Measurements from ENCODE around the gene BCKDHB.

The BCKDHB gene

DNA sequence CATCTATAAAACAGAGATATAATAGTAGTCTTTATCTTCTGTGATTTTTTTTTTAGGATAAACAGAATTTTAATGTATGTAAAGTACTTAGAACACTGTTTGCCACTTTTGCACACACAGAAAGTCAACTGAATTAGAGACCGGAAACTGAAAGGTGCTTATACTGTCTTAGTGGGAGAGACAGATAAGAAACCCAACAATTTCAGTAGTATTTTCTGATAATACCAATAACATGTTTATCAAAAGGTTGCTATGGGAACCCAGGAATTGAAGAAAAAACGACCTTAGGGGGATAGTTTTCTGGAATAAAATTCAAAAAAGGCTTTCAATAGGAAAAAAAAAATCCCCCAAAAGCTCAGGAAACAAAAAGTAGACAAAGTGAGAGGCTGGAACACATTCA is 138.6 kb downstream of the BCKDHB start:
- Histone ChIP-seq H3K9me3 (ENCODE audit: control insufficient read depth, insufficient read depth, low read length) (no peaks in the 10 kb centered on the region), H3K4me2 (ENCODE audit: low read length) (no peak overlapping the region), H3K36me3 (ENCODE audit: control insufficient read depth, low read length) (no peaks in the 10 kb centered on the region), H3K4me1 (ENCODE audit: control insufficient read depth, low read length) (no peaks in the 10 kb centered on the region), H3F3A (ENCODE audit: control insufficient read depth, insufficient read depth) (no peaks in the 10 kb centered on the region), H4K20me1 (ENCODE audit: control insufficient read depth, insufficient read depth, low read depth, low read length) (no peaks in the 10 kb centered on the region), H3K79me2 (ENCODE audit: control insufficient read depth, low read length) (no peaks in the 10 kb centered on the region), H3K9me2 (replicated peaks; ENCODE audit: control insufficient read depth, low read length) (no peaks in the 10 kb centered on the region), H3K27me3 (ENCODE audit: control insufficient read depth, low read length) (no peaks in the 10 kb centered on the region), H3K27ac (ENCODE audit: low read depth, low read length) (no peak overlapping the region), H3K4me3 (ENCODE audit: low read length) (no peak overlapping the region)
- TF ChIP-seq, protein P1, sequence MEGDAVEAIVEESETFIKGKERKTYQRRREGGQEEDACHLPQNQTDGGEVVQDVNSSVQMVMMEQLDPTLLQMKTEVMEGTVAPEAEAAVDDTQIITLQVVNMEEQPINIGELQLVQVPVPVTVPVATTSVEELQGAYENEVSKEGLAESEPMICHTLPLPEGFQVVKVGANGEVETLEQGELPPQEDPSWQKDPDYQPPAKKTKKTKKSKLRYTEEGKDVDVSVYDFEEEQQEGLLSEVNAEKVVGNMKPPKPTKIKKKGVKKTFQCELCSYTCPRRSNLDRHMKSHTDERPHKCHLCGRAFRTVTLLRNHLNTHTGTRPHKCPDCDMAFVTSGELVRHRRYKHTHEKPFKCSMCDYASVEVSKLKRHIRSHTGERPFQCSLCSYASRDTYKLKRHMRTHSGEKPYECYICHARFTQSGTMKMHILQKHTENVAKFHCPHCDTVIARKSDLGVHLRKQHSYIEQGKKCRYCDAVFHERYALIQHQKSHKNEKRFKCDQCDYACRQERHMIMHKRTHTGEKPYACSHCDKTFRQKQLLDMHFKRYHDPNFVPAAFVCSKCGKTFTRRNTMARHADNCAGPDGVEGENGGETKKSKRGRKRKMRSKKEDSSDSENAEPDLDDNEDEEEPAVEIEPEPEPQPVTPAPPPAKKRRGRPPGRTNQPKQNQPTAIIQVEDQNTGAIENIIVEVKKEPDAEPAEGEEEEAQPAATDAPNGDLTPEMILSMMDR (IDR thresholded peaks at IDR 0.05; ENCODE audit: low read depth, low read length, poor library complexity, severe bottlenecking), result no peak
- TF ChIP-seq EZH2phosphoT487 (IDR thresholded peaks at IDR 0.05; ENCODE audit: borderline replicate concordance, low read length), result no peak

DNA sequence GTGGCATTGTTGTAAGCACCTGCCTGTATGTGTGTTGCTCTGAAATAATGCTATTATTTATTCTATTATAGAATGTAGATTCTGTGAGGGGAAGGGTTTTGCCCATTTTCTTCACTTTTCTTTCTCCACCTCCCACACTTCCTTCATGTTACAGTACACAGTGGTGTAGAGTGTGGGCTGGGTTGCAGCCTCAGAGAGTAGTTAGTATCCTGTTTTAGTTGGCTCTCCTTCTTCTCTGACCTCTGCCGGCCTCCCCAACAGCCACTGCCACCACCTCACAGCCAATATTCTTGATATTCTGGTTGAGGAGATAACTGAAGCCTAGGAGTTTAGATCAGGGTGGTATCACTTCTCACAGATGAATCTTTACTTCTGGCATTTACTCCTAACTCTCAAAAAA is 143.4 kb downstream of the BCKDHB start:
- H3K4me1 ChIP-seq (ENCODE audit: control insufficient read depth, low read length), result no peaks in the 10 kb centered on the region
- TF ChIP-seq, protein P1 (IDR thresholded peaks at IDR 0.05; ENCODE audit: low read depth, low read length, poor library complexity, severe bottlenecking), result no peak
- TF ChIP-seq EZH2phosphoT487 (IDR thresholded peaks at IDR 0.05; ENCODE audit: borderline replicate concordance, low read length), result no peak
- H3K4me2 ChIP-seq (ENCODE audit: low read length), result no peak overlapping the region
- no peak overlapping the region for H3K4me3 ChIP-seq (ENCODE audit: low read length)
- no peaks in the 10 kb centered on the region for H3K27me3 ChIP-seq (ENCODE audit: control insufficient read depth, low read length)
- no peaks in the 10 kb centered on the region for H3K9me3 ChIP-seq (ENCODE audit: control insufficient read depth, insufficient read depth, low read length)
- no peaks in the 10 kb centered on the region for H3F3A ChIP-seq (ENCODE audit: control insufficient read depth, insufficient read depth)
- no peaks in the 10 kb centered on the region for H3K9me2 ChIP-seq (replicated peaks; ENCODE audit: control insufficient read depth, low read length)
- no peaks in the 10 kb centered on the region for H4K20me1 ChIP-seq (ENCODE audit: control insufficient read depth, insufficient read depth, low read depth, low read length)
- no peak overlapping the region for H3K27ac ChIP-seq (ENCODE audit: low read depth, low read length)
- H3K36me3 ChIP-seq (ENCODE audit: control insufficient read depth, low read length), result no peaks in the 10 kb centered on the region
- H3K79me2 ChIP-seq (ENCODE audit: control insufficient read depth, low read length), result no peaks in the 10 kb centered on the region

DNA sequence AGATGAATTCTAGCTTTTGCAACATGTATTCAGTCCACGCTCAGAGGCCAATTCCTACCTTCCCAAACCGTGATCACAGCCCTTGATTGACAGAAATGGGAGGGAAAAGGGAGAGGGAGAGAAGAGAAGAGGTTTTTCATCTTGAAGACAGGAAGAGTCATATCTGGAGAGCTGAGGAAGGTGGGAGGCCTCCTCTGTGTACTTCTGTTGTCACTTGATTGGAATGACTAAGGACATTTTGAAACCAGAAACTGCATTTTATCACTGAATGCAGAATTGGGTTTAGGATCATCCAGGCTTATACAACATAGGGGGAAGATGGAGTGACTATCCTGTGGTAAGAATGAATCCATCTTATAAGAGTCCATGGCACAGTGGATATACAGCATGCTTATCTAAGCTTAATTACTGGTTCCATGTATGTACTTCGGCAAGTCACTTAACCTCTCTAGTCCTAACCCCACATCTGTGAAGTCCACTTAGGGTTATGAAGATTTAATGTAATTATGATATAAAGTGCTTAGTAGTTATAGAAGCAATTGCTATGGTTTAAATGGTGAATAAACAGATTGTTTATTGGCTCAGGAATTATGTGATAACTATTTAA is 144.0 kb downstream of the BCKDHB start:
- no peaks in the 10 kb centered on the region for H3K79me2 ChIP-seq (ENCODE audit: control insufficient read depth, low read length)
- TF ChIP-seq EZH2phosphoT487 (IDR thresholded peaks at IDR 0.05; ENCODE audit: borderline replicate concordance, low read length), result no peak
- TF ChIP-seq, protein P1 (IDR thresholded peaks at IDR 0.05; ENCODE audit: low read depth, low read length, poor library complexity, severe bottlenecking), result no peak
- no peak overlapping the region for H3K27ac ChIP-seq (ENCODE audit: low read depth, low read length)
- no peaks in the 10 kb centered on the region for H3K4me1 ChIP-seq (ENCODE audit: control insufficient read depth, low read length)
- H3K9me2 ChIP-seq (replicated peaks; ENCODE audit: control insufficient read depth, low read length), result no peaks in the 10 kb centered on the region
- H4K20me1 ChIP-seq (ENCODE audit: control insufficient read depth, insufficient read depth, low read depth, low read length), result no peaks in the 10 kb centered on the region
- H3F3A ChIP-seq (ENCODE audit: control insufficient read depth, insufficient read depth), result no peaks in the 10 kb centered on the region
- H3K36me3 ChIP-seq (ENCODE audit: control insufficient read depth, low read length), result no peaks in the 10 kb centered on the region
- no peaks in the 10 kb centered on the region for H3K9me3 ChIP-seq (ENCODE audit: control insufficient read depth, insufficient read depth, low read length)
- H3K4me2 ChIP-seq (ENCODE audit: low read length), result no peak overlapping the region
- H3K4me3 ChIP-seq (ENCODE audit: low read length), result no peak overlapping the region
- H3K27me3 ChIP-seq (ENCODE audit: control insufficient read depth, low read length), result no peaks in the 10 kb centered on the region

Measured in DOHH2 (cell line).